Mucosa of gallbladder (tissue), 1 donor: ENCODE results near the gene OCLN. TPM values are rescaled to one million over a fixed set of nuclear protein-coding genes. Genes with fewer than 3 reads are reported as not detected.
A peak's percentile ranks its signal among the peaks of the same experiment; 100 is the strongest.
"Not testable (repeated sequence)": the region's sequence is repeated elsewhere in the genome, so short reads cannot be mapped to it uniquely, and the experiment has no call there.

Source experiments
- DNase-seq: peaks from one replicate; pipeline ENCODE4 v3.0.0-alpha.2; 2020; ENCODE audit warnings: low spot score
- total RNA-seq: library from RNA; stranded (reverse); gene quantifications from one replicate; pipeline ENCODE4 v1.2.1, GENCODE V29; 2021
- donor health status: DM: no; HTN: no; CAD: no.

Gene OCLN
- total RNA-seq, 1 donor from 2014 or later, result 152 TPM

- DNase-seq, result no peak
Observed at GRCh38 chr5:69528609-69529008, 36.0 kb downstream of the OCLN start.

- DNase-seq, result no peak
Observed at GRCh38 chr5:69530561-69531405, 38.2 kb downstream of the OCLN start.

- DNase-seq, result no peak
Observed at GRCh38 chr5:69531406-69531801, 38.8 kb downstream of the OCLN start.

GRCh38 chr5:69537911-69538310 lies 45.3 kb downstream of the OCLN start:
- DNase-seq, result not testable (repeated sequence)

- DNase-seq, result not testable (repeated sequence)
Observed at GRCh38 chr5:69538735-69539134, 46.1 kb downstream of the OCLN start.

- not testable (repeated sequence) for DNase-seq
Observed at GRCh38 chr5:69541347-69541746, 48.8 kb downstream of the OCLN start.

- DNase-seq, result not testable (repeated sequence)
Observed at GRCh38 chr5:69542838-69543618, 50.4 kb downstream of the OCLN start.

GRCh38 chr5:69544602-69545001 lies 52.0 kb downstream of the OCLN start:
- DNase-seq, result not testable (repeated sequence)

GRCh38 chr5:69559908-69560330 lies 67.3 kb downstream of the OCLN start, which contains the start of gene GTF2H2C:
Gene GTF2H2C, plus strand, starts transcription at chr5:69560191. Its CDS starts 4,942 bp downstream, at chr5:69565133.
- peak; percentile 79 for DNase-seq

- not testable (repeated sequence) for DNase-seq
Observed at GRCh38 chr5:69560587-69561431, 68.2 kb downstream of the OCLN start.

GRCh38 chr5:69566172-69566571 lies 73.6 kb downstream of the OCLN start:
- DNase-seq, result not testable (repeated sequence)

GRCh38 chr5:69568072-69568471 lies 75.5 kb downstream of the OCLN start:
- not testable (repeated sequence) for DNase-seq

GRCh38 chr5:69583356-69583755 lies 90.8 kb downstream of the OCLN start:
- DNase-seq, result not testable (repeated sequence)

GRCh38 chr5:69596114-69596840 lies 103.7 kb downstream of the OCLN start:
- not testable (repeated sequence) for DNase-seq

GRCh38 chr5:69601947-69602346 lies 109.4 kb downstream of the OCLN start:
- not testable (repeated sequence) for DNase-seq

GRCh38 chr5:69606839-69607238 lies 114.2 kb downstream of the OCLN start:
- DNase-seq, result not testable (repeated sequence)

Other genes with a start within 250 kb of the OCLN start
- 12.3 TPM for gene CCDC125, start 160.0 kb upstream of the OCLN start, total RNA-seq
- gene AK6, start 123.3 kb upstream of the OCLN start, total RNA-seq, result 32.4 TPM
- 31.7 TPM for gene TAF9, start 123.3 kb upstream of the OCLN start, total RNA-seq
- gene RAD17, start 123.0 kb upstream of the OCLN start, total RNA-seq, result 20.0 TPM
- 47.1 TPM for gene MARVELD2, start 77.7 kb upstream of the OCLN start, total RNA-seq
- gene GTF2H2C, start 67.4 kb downstream of the OCLN start, total RNA-seq, result 21.6 TPM